ENCODE measurements around the gene AP1S2. TPM values are rescaled to one million over a fixed set of nuclear protein-coding genes. Genes with fewer than 3 reads are reported as not detected.

AP1S2 gene
- total RNA-seq, 6 experiments from 2014 or later = 4.0 to 12.3 (median 9.6) TPM

GRCh38 chrX:15860921-15861320 is 6.3 kb upstream of the AP1S2 start:
- 62% methylated on average over 3 of the region's 3 CpGs for whole genome bisulfite sequencing (ENCODE audit: insufficient coverage, low coverage, low lambda C conversion rate, missing lambda C conversion rate)
- intact Hi-C loops (cut with DNase I) = no loop called here
- Histone ChIP-seq H3K4me1 (no peaks in the 10 kb centered on the region), H3K27ac (no peak overlapping the region), H3K4me3 (no peak overlapping the region), H3K9me3 (no peaks in the 10 kb centered on the region), H3K36me3 (no peaks in the 10 kb centered on the region), H3K27me3 (no peaks in the 10 kb centered on the region)
- ATAC-seq (no peak), DNase-seq (no peak)
- TF ChIP-seq CTCF (IDR thresholded peaks at IDR 0.05) (no peak), POLR2A (IDR thresholded peaks at IDR 0.05) (no peak)

DNA sequence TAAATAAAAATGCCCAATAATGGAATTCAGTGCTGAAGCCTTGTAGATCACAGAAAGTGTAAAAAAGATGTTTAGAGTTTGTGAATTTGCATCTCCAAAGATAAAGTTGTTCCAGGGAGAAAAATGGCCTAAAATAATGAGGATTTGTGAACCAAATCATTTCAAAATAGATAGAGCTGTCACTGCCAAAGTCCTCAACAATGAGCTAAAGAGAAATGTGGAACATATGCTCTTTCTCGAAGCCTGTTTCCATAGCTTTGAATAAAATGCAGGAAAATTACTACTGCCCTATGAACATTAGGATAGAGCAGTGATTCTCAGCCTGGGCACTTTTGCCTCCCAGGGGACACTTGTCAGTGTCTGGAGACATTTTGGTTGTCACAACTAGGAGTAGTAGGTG is 3.4 kb upstream of the AP1S2 start:
- no peak overlapping the region for H3K4me3 ChIP-seq
- 75% methylated on average over 1 of the region's 1 CpG for WGBS (ENCODE audit: insufficient coverage, low coverage, low lambda C conversion rate, missing lambda C conversion rate)
- TF ChIP-seq POLR2A (IDR thresholded peaks at IDR 0.05) (no peak), CTCF (IDR thresholded peaks at IDR 0.05) (no peak)
- no peaks in the 10 kb centered on the region for H3K36me3 ChIP-seq
- H3K27ac ChIP-seq = no peak overlapping the region
- intact Hi-C loops (cut with DNase I) = no loop called here
- no peaks in the 10 kb centered on the region for H3K27me3 ChIP-seq
- peaks cover 0 to 11% (median 3%) of the 10 kb centered on the region in 4 donors for H3K4me1 ChIP-seq
- H3K9me3 ChIP-seq = no peaks in the 10 kb centered on the region
- ATAC-seq (no peak), DNase-seq (no peak)

DNA sequence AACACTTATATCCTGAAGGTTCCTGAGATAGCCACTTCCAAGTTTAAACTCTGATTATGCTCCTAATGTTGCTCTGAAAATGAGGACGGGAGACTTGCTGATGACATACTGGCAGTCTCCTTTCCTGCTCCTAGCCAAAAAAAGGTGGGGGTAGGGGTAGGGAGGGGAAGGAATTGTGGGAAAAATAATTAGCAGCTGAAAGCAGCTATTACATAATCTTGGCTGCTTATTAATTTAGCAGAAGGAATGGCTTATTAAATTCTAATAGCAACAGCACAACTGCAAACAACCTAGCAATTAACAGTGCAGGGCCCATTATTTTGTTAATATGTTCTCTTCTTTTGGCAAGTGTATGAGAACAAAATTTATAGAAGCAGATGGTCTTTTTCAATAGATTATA is 2.0 kb upstream of the AP1S2 start:
- ATAC-seq = no peak
- H3K4me3 ChIP-seq = no peak overlapping the region
- H3K9me3 ChIP-seq = no peaks in the 10 kb centered on the region
- H3K27me3 ChIP-seq = no peaks in the 10 kb centered on the region
- no peak for DNase-seq
- H3K36me3 ChIP-seq = no peaks in the 10 kb centered on the region
- intact Hi-C loops (cut with DNase I) = no loop called here
- WGBS (ENCODE audit: insufficient coverage, low coverage, low lambda C conversion rate, missing lambda C conversion rate) = 45% methylated on average over 1 of the region's 1 CpG
- no peak overlapping the region for H3K27ac ChIP-seq
- no peak for TF ChIP-seq POLR2A (IDR thresholded peaks at IDR 0.05)
- no peak for TF ChIP-seq CTCF (IDR thresholded peaks at IDR 0.05)
- peaks cover 0 to 11% (median 3%) of the 10 kb centered on the region in 4 donors for H3K4me1 ChIP-seq

DNA sequence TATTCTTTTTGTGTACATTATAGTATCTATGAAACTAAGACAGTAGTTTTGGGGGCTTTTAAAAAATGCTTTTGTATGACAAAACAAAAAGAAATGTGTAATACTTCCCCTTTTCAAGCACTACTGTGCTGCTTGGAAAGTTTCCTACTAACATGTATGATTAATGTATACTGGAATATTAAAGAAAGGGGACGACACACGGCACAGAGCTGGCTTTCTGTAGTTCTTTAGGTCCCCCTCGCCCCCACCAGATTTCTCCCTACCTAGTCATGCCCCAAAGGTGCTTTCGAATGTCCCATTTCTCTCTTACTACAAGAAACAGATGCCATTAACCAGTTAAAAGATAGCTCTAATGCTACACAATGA is 1.6 kb upstream of the AP1S2 start:
- 57% methylated on average over 4 of the region's 4 CpGs for WGBS (ENCODE audit: insufficient coverage, low coverage, low lambda C conversion rate, missing lambda C conversion rate)
- Histone ChIP-seq H3K27me3 (no peaks in the 10 kb centered on the region), H3K9me3 (no peaks in the 10 kb centered on the region), H3K36me3 (no peaks in the 10 kb centered on the region), H3K4me3 (no peak overlapping the region), H3K27ac (peak overlapping the region in 2 of 3 donors; percentile 3 to 73), H3K4me1 (peaks cover 0 to 11% (median 3%) of the 10 kb centered on the region in 4 donors)
- ATAC-seq (no peak), DNase-seq (no peak)
- intact Hi-C loops (cut with DNase I) = no loop called here
- TF ChIP-seq POLR2A (IDR thresholded peaks at IDR 0.05) = no peak
- no peak for TF ChIP-seq CTCF (IDR thresholded peaks at IDR 0.05)
